HG03571 (cell line): ENCODE data around the gene SLC66A1.

ENCODE experiments used
- ATAC-seq: cut with Tn5 transposase; IDR thresholded peaks from one replicate; pipeline ENCODE4 v1.9.1; 2021; ENCODE audit not compliant: unreplicated experiment

The SLC66A1 gene

DNA sequence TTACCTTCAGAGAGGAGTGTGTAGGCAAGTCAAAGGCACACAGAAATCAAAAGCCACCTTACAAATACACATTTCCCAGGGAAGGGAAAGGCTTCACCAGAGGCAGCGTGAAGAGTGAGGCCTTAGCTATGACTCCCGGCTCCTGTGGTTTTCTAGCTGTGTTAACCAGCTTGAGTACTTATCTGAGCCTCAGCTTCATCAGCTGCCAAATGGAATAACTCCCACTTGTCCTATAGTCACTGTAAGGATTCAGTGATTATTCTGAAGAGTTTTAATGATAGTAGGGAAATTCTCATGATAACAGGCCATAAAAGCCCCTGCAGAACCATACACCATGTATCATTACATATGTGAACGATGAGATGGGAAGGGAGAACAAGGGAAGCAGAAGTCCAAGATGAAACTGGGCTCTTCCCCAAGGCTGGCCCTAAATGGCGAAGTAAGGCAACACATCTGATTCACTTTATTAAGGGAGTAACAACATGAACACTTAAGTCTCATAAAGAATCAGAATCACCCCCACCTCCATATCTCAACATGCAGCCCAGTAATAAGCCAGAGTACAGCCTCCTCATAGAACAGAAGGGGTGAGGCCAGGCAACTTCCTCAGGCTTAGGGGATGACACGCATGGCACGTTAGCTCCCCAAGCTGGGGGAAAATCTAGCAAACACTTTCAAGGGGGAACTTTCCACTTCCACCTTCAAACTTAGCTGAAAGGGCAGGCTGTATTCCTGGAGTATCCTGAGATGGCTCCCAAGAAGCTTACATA lies 63.7 kb downstream of the SLC66A1 start:
- no peak for ATAC-seq

- ATAC-seq, result no peak
Observed at GRCh38 chr1:19376428-19377372, 64.6 kb downstream of the SLC66A1 start.

GRCh38 chr1:19377812-19378718 lies 65.9 kb downstream of the SLC66A1 start:
- no peak for ATAC-seq
